ENCODE results near the gene NUP62. TPM values are rescaled to one million over a fixed set of nuclear protein-coding genes. Genes with fewer than 3 reads are reported as not detected.

Gene NUP62
- total RNA-seq, 1 experiment from 2014 or later, result 127 TPM

DNA sequence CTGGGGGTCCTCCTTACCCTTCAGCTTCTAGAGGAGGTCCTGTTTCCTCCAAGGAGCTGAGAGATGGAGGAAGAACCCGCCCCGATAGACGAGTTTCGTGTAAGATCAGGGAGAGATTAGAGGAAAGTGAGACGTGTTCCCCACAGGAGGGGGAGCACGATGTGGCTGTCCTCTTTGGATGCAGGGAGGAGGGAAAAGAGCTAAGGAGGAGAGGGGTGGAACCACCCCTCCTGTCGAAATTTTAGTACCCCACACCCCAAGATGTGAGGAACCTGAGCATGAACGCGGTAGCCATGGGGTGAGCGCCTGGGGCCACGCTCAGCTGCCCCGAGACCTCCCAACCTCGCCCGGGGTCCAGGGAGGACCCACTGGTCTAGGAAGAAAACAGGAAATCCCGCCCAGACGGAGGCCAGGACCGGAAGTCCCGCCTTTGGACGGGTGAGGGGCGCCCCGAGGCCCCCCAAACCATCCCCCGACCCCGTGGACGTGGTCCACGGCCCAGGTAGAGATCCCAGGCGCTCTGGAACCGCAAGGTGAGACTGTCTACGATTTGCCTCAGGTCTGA is 53.4 kb downstream of the NUP62 start:
- H3T11ph ChIP-seq (ENCODE audit: low read length), result no peak overlapping the region
- no CpG with 5 or more reads among the region's 28 CpGs for WGBS (ENCODE audit: extremely low coverage, insufficient read length, low lambda C conversion rate)
- TF ChIP-seq, protein P1, sequence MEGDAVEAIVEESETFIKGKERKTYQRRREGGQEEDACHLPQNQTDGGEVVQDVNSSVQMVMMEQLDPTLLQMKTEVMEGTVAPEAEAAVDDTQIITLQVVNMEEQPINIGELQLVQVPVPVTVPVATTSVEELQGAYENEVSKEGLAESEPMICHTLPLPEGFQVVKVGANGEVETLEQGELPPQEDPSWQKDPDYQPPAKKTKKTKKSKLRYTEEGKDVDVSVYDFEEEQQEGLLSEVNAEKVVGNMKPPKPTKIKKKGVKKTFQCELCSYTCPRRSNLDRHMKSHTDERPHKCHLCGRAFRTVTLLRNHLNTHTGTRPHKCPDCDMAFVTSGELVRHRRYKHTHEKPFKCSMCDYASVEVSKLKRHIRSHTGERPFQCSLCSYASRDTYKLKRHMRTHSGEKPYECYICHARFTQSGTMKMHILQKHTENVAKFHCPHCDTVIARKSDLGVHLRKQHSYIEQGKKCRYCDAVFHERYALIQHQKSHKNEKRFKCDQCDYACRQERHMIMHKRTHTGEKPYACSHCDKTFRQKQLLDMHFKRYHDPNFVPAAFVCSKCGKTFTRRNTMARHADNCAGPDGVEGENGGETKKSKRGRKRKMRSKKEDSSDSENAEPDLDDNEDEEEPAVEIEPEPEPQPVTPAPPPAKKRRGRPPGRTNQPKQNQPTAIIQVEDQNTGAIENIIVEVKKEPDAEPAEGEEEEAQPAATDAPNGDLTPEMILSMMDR (conservative IDR thresholded peaks at IDR 0.05), result no peak
- no peak overlapping the region; the same call in 1 of the 2 replicates for H3K4ac ChIP-seq (ENCODE audit: low read depth, low read length)
- peak overlapping the region; percentile 3 for H3K27ac ChIP-seq (ENCODE audit: insufficient read length, low read depth, low read length)
- H4K20me1 ChIP-seq (ENCODE audit: control insufficient read depth, insufficient read depth, insufficient read length), result no peaks in the 10 kb centered on the region
- H3K4me2 ChIP-seq (ENCODE audit: insufficient read depth, insufficient read length, low read length), result peak overlapping the region; percentile 59
- H2BK120ac ChIP-seq (ENCODE audit: low read depth, low read length, poor library complexity, severe bottlenecking), result no peak overlapping the region
- no peak overlapping the region for H2AFZ ChIP-seq (ENCODE audit: low read length)
- H3K79me2 ChIP-seq (ENCODE audit: insufficient read depth, low read length), result no peaks in the 10 kb centered on the region; the same call in 1 of the 2 replicates
- Mint-ChIP-seq H3K27ac (no peak overlapping the region; a peak in 1 of 7 replicates), H3K4me1 (peaks cover 18 to 25% of the 10 kb centered on the region in 2 experiments), H3K4me3 (no peak overlapping the region), H3K27me3 (ENCODE audit: low read depth) (no peaks in the 10 kb centered on the region), H3K9me3 (no peaks in the 10 kb centered on the region), H3K36me3 (ENCODE audit: insufficient read depth in 1 of 3, low read depth in 3 of 3) (peaks cover 22 to 34% (median 24%) of the 10 kb centered on the region in 3 experiments)
- no peaks in the 10 kb centered on the region for H3K4me1 ChIP-seq (ENCODE audit: insufficient read depth, low read length)
- peak overlapping the region; percentile 71 for H3K18ac ChIP-seq (ENCODE audit: insufficient read length, low read depth, low read length)
- no peaks in the 10 kb centered on the region for H3K79me1 ChIP-seq (ENCODE audit: insufficient read depth, low read depth, low read length, poor library complexity, severe bottlenecking)
- no peak overlapping the region for H2BK20ac ChIP-seq (ENCODE audit: low read depth, low read length, poor library complexity, severe bottlenecking)
- H2BK12ac ChIP-seq (ENCODE audit: insufficient read length, low read depth, low read length), result no peak overlapping the region
- peak; percentile 65 for DNase-seq
- no peak overlapping the region for H3K56ac ChIP-seq (ENCODE audit: insufficient read length, low read depth, low read length)
- H2AK5ac ChIP-seq (ENCODE audit: insufficient read length, low read length), result no peak overlapping the region
- H4K8ac ChIP-seq (replicated peaks; ENCODE audit: insufficient read length, low read depth, low read length), result no peak overlapping the region
- H2BK5ac ChIP-seq (ENCODE audit: insufficient read length, low read length), result peak overlapping the region; percentile 27
- H4K91ac ChIP-seq (ENCODE audit: insufficient read length, low read depth, low read length), result no peak overlapping the region
- no peaks in the 10 kb centered on the region for H3K9me3 ChIP-seq (ENCODE audit: control insufficient read depth, low read depth, low read length)
- peaks cover 11% of the 10 kb centered on the region for H3K23me2 ChIP-seq (ENCODE audit: insufficient read length, low read depth, low read length, poor library complexity, severe bottlenecking)
- no peak overlapping the region for H3K23ac ChIP-seq (ENCODE audit: insufficient read length, low read depth, low read length)
- no peaks in the 10 kb centered on the region for H3K27me3 ChIP-seq (ENCODE audit: insufficient read depth, low read length)
- no peak overlapping the region for H4K5ac ChIP-seq (ENCODE audit: insufficient read length, low read depth, low read length)
- no peak overlapping the region for H2BK15ac ChIP-seq (ENCODE audit: low read depth, low read length)
- peak overlapping the region; percentile 89 for H3K14ac ChIP-seq (ENCODE audit: insufficient read depth, low read length)
- peak overlapping the region; percentile 86 for H3K9ac ChIP-seq (ENCODE audit: extremely low read depth, insufficient read length, low read length)
